H9 (cell line): Measurements from ENCODE around the gene AIF1. TPM values are rescaled to one million over a fixed set of nuclear protein-coding genes. Genes with fewer than 3 reads are reported as not detected.

ENCODE experiments used
- DNase-seq: peaks from one replicate; pipeline ENCODE4 v3.0.0-alpha.2; 2017
- H2AFZ ChIP-seq: one replicate; pipeline ENCODE4 v1.6.1; 2013; ENCODE audit warnings: mild to moderate bottlenecking, low read length, control low read depth, moderate library complexity
- H2AK5ac ChIP-seq: 2 replicates; pipeline ENCODE4 v1.6.1; 2013; ENCODE audit warnings: low read length, control low read depth, mixed read lengths; ENCODE audit not compliant: insufficient read length
- H2BK120ac ChIP-seq: one replicate; pipeline ENCODE4 v1.6.1; 2013; ENCODE audit warnings: low read depth, mild to moderate bottlenecking, low read length, control low read depth, inconsistent platforms; ENCODE audit not compliant: poor library complexity, severe bottlenecking
- H2BK12ac ChIP-seq: 2 replicates; pipeline ENCODE4 v1.6.1; 2013; ENCODE audit warnings: low read length, control low read depth, mixed read lengths, low read depth; ENCODE audit not compliant: insufficient read length
- H2BK15ac ChIP-seq: 2 replicates; pipeline ENCODE4 v1.6.1; 2013; ENCODE audit warnings: low read depth, low read length, control low read depth
- H2BK20ac ChIP-seq: one replicate; pipeline ENCODE4 v1.6.1; 2013; ENCODE audit warnings: low read depth, mild to moderate bottlenecking, low read length, control low read depth, inconsistent platforms; ENCODE audit not compliant: poor library complexity, severe bottlenecking
- H2BK5ac ChIP-seq: 2 replicates; pipeline ENCODE4 v1.6.1; 2013; ENCODE audit warnings: low read length, control low read depth, mixed read lengths; ENCODE audit not compliant: insufficient read length
- H3K14ac ChIP-seq: 2 replicates; pipeline ENCODE4 v1.6.1; 2013; ENCODE audit warnings: low read length, control low read depth; ENCODE audit not compliant: insufficient read depth
- H3K18ac ChIP-seq: 2 replicates; pipeline ENCODE4 v1.6.1; 2013; ENCODE audit warnings: low read depth, mild to moderate bottlenecking, mixed read lengths, low read length, control low read depth; ENCODE audit not compliant: insufficient read length
- H3K23ac ChIP-seq: 2 replicates; pipeline ENCODE4 v1.6.1; 2013; ENCODE audit warnings: low read length, control low read depth, mixed read lengths, low read depth; ENCODE audit not compliant: insufficient read length
- H3K23me2 ChIP-seq: 2 replicates; pipeline ENCODE4 v1.6.1; 2013; ENCODE audit warnings: low read depth, mild to moderate bottlenecking, mixed read lengths, low read length, control low read depth; ENCODE audit not compliant: insufficient read length, poor library complexity, severe bottlenecking
- H3K27ac ChIP-seq: 2 replicates; pipeline ENCODE4 v1.5.1; 2013; ENCODE audit warnings: low read length, control low read depth, mixed read lengths, low read depth; ENCODE audit not compliant: insufficient read length
- H3K27me3 ChIP-seq: 2 replicates; pipeline ENCODE4 v1.6.1; 2013; ENCODE audit warnings: low read length, control low read depth, inconsistent platforms; ENCODE audit not compliant: insufficient read depth
- H3K4ac ChIP-seq: 2 replicates; pipeline ENCODE4 v1.6.1; 2013; ENCODE audit warnings: low read depth, mild to moderate bottlenecking, control low read depth, inconsistent platforms, low read length, moderate library complexity
- H3K4me1 ChIP-seq: 2 replicates; pipeline ENCODE4 v1.6.1; 2013; ENCODE audit warnings: low read length, control low read depth, inconsistent platforms; ENCODE audit not compliant: insufficient read depth
- H3K4me2 ChIP-seq: 2 replicates; pipeline ENCODE4 v1.6.1; 2013; ENCODE audit warnings: low read length, control low read depth, mixed read lengths; ENCODE audit not compliant: insufficient read length, insufficient read depth
- H3K56ac ChIP-seq: 2 replicates; pipeline ENCODE4 v1.6.1; 2013; ENCODE audit warnings: low read depth, mild to moderate bottlenecking, mixed read lengths, low read length, control low read depth; ENCODE audit not compliant: insufficient read length
- H3K79me1 ChIP-seq: 2 replicates; pipeline ENCODE4 v1.6.1; 2013; ENCODE audit warnings: low read depth, mild to moderate bottlenecking, moderate library complexity, low read length, control low read depth, inconsistent platforms; ENCODE audit not compliant: insufficient read depth, poor library complexity, severe bottlenecking
- H3K79me2 ChIP-seq: 2 replicates; pipeline ENCODE4 v1.6.1; 2013; ENCODE audit warnings: low read length, control low read depth, inconsistent platforms; ENCODE audit not compliant: insufficient read depth
- H3K9ac ChIP-seq: 2 replicates; pipeline ENCODE4 v1.6.1; 2013; ENCODE audit warnings: low read length, control low read depth, mixed read lengths; ENCODE audit not compliant: insufficient read length; ENCODE audit errors: extremely low read depth
- H3K9me3 ChIP-seq: one replicate; pipeline ENCODE4 v1.6.1; 2013; ENCODE audit warnings: low read depth, low read length, inconsistent platforms; ENCODE audit not compliant: control insufficient read depth
- H3T11ph ChIP-seq: one replicate; pipeline ENCODE4 v1.6.1; 2013; ENCODE audit warnings: mild to moderate bottlenecking, low read length, control low read depth, inconsistent platforms
- H4K20me1 ChIP-seq: one replicate; pipeline ENCODE4 v1.6.1; 2013; ENCODE audit not compliant: control insufficient read depth, insufficient read length, insufficient read depth
- H4K5ac ChIP-seq: 2 replicates; pipeline ENCODE4 v1.6.1; 2013; ENCODE audit warnings: low read depth, mild to moderate bottlenecking, mixed read lengths, low read length, control low read depth; ENCODE audit not compliant: insufficient read length
- H4K8ac ChIP-seq: replicated peaks from 2 replicates; pipeline ENCODE4 v1.6.1; 2013; ENCODE audit warnings: low read length, control low read depth, mixed read lengths, low read depth; ENCODE audit not compliant: insufficient read length
- H4K91ac ChIP-seq: 2 replicates; pipeline ENCODE4 v1.6.1; 2013; ENCODE audit warnings: low read depth, mild to moderate bottlenecking, moderate library complexity, mixed read lengths, low read length, control low read depth; ENCODE audit not compliant: insufficient read length
- H3K27ac Mint-ChIP-seq, 3 experiments: 2 replicates in 2 of 3; 3 replicates in 1 of 3; pipeline ENCODE4 v1.8.0; 2020 to 2021; ENCODE audit warnings: mixed read lengths in 3 of 3, mild to moderate bottlenecking in 1 of 3, moderate library complexity in 1 of 3
- H3K27me3 Mint-ChIP-seq: 2 replicates; pipeline ENCODE4 v1.8.0; 2021; ENCODE audit warnings: low read depth, mild to moderate bottlenecking, moderate library complexity, mixed read lengths
- H3K36me3 Mint-ChIP-seq, 3 experiments: 2 replicates in 2 of 3; 3 replicates in 1 of 3; pipeline ENCODE4 v1.8.0; 2020 to 2021; ENCODE audit warnings: low read depth in 3 of 3, mixed read lengths in 3 of 3; ENCODE audit not compliant: insufficient read depth in 1 of 3
- H3K4me1 Mint-ChIP-seq, 2 experiments: 2 replicates each; pipeline ENCODE4 v1.8.0; 2020; ENCODE audit warnings: mixed read lengths in 2 of 2
- H3K4me3 Mint-ChIP-seq, 2 experiments: 2 replicates in 1 of 2; 3 replicates in 1 of 2; pipeline ENCODE4 v1.8.0; 2020 to 2021; ENCODE audit warnings: mild to moderate bottlenecking in 2 of 2, mixed read lengths in 2 of 2, moderate library complexity in 1 of 2
- H3K9me3 Mint-ChIP-seq, 2 experiments: 2 replicates in 1 of 2; 3 replicates in 1 of 2; pipeline ENCODE4 v1.8.0; 2020; ENCODE audit warnings: mild to moderate bottlenecking in 2 of 2, mixed read lengths in 2 of 2, moderate library complexity in 1 of 2
- WGBS: extraction: QIAGEN DNeasy Blood & Tissue Kit; methylation state at CpG from one replicate; pipeline ENCODE4 v1.1.7; 2013; ENCODE audit warnings: missing lambda C conversion rate, low lambda C conversion rate, mixed read lengths; ENCODE audit not compliant: insufficient read length; ENCODE audit errors: extremely low coverage; 5-methylcytosine and 5-hydroxymethylcytosine counted together
- total RNA-seq: library from RNA; stranded (reverse); gene quantifications from 2 replicates; pipeline ENCODE4 v1.2.1, GENCODE V29; 2021
- TF ChIP-seq, protein P1 (sequence below): fragments of 200-600 bp; sonication (generic); conservative IDR thresholded peaks from 3 replicates; pipeline ENCODE4 v1.8.0; 2021; ENCODE audit warnings: antibody characterized with exemption, mild to moderate bottlenecking

Gene AIF1
- total RNA-seq, 1 experiment from 2014 or later, result 4.2 TPM

DNA sequence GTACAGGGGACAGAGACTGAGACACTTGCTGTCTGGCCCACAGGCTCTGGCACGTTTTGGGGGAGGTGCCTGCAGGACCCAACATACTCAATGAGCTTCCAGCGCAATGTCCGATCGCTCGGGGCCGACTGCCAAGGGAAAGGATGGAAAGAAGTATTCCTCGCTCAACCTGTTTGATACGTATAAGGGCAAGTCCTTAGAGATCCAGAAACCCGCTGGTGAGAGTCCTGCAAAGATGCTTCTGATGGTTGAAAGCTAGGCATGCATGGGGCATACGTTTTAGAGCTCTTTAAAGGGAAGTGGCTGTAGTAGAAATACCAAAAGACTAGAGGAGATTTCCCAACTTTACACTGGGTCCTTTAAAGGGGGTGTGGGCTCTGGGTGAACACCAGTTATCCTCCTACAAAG is 7.7 kb downstream of the AIF1 start:
- Histone ChIP-seq H2BK12ac (no peak overlapping the region), H3K4me1 (peaks cover 3% of the 10 kb centered on the region; the same call in 1 of the 2 replicates), H3K23ac (no peak overlapping the region), H3K9ac (no peak overlapping the region), H2BK5ac (no peak overlapping the region), H3K18ac (no peak overlapping the region), H3K56ac (no peak overlapping the region), H3T11ph (no peak overlapping the region), H3K9me3 (no peaks in the 10 kb centered on the region), H3K27me3 (no peaks in the 10 kb centered on the region), H2BK15ac (no peak overlapping the region), H3K23me2 (peaks cover 8% of the 10 kb centered on the region), H2BK120ac (no peak overlapping the region), H4K5ac (no peak overlapping the region), H4K20me1 (no peaks in the 10 kb centered on the region), H3K79me2 (peaks cover 20% of the 10 kb centered on the region), H2BK20ac (no peak overlapping the region), H3K14ac (no peak overlapping the region), H3K27ac (no peak overlapping the region), H3K4ac (no peak overlapping the region), H3K4me2 (peak overlapping the region; percentile 92), H2AFZ (no peak overlapping the region), H4K91ac (no peak overlapping the region), H2AK5ac (no peak overlapping the region), H4K8ac (no peak overlapping the region), H3K79me1 (peaks cover 5% of the 10 kb centered on the region)
- H3K9me3 Mint-ChIP-seq, result no peaks in the 10 kb centered on the region; a peak in 1 of 5 replicates
- peak overlapping the region; percentile 32 to 99 (median 98); a peak in 6 of 7 replicates for H3K27ac Mint-ChIP-seq
- H3K4me3 Mint-ChIP-seq, result peak overlapping the region; percentile 93 to 98
- H3K27me3 Mint-ChIP-seq, result no peaks in the 10 kb centered on the region; the same call in 1 of the 2 replicates
- no CpG with 5 or more reads among the region's 10 CpGs for WGBS
- TF ChIP-seq, protein P1, sequence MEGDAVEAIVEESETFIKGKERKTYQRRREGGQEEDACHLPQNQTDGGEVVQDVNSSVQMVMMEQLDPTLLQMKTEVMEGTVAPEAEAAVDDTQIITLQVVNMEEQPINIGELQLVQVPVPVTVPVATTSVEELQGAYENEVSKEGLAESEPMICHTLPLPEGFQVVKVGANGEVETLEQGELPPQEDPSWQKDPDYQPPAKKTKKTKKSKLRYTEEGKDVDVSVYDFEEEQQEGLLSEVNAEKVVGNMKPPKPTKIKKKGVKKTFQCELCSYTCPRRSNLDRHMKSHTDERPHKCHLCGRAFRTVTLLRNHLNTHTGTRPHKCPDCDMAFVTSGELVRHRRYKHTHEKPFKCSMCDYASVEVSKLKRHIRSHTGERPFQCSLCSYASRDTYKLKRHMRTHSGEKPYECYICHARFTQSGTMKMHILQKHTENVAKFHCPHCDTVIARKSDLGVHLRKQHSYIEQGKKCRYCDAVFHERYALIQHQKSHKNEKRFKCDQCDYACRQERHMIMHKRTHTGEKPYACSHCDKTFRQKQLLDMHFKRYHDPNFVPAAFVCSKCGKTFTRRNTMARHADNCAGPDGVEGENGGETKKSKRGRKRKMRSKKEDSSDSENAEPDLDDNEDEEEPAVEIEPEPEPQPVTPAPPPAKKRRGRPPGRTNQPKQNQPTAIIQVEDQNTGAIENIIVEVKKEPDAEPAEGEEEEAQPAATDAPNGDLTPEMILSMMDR, result no peak
- peaks cover 60 to 66% (median 66%) of the 10 kb centered on the region in 3 experiments for H3K36me3 Mint-ChIP-seq
- peaks cover 14 to 16% of the 10 kb centered on the region in 2 experiments for H3K4me1 Mint-ChIP-seq
- DNase-seq, result no peak
